K562 (cell line): ENCODE measurements around the gene PXDC1. TPM values are rescaled to one million over a fixed set of nuclear protein-coding genes. Genes with fewer than 3 reads are reported as not detected.

Source experiments
- ETV5 ChIP-seq: sonication (generic); formaldehyde crosslinking; IDR thresholded peaks from 2 replicates; pipeline ENCODE4 v1.4.0; 2020; ENCODE audit warnings: low read depth, mild to moderate bottlenecking, missing genetic modification reagents
- POLR2AphosphoS2 ChIP-seq: IDR thresholded peaks from 2 replicates; pipeline ENCODE4 v1.6.1; 2012; ENCODE audit warnings: low read length, improper control_type of control experiment
- SREBF2 ChIP-seq: sonication (generic); formaldehyde crosslinking; IDR thresholded peaks from 2 replicates; pipeline ENCODE4 v1.4.0; 2020; ENCODE audit warnings: mild to moderate bottlenecking, missing genetic modification reagents
- XRCC4 ChIP-seq: IDR thresholded peaks from one replicate; pipeline ENCODE4 v1.6.1; 2011; ENCODE audit not compliant: insufficient read depth, insufficient read length; ENCODE audit errors: extremely low read depth
- ZNF134 ChIP-seq: fragments of 250-450 bp; sonication (Bioruptor Pico); conservative IDR thresholded peaks from 2 replicates; pipeline ENCODE4 v1.4.0; 2020
- ZNF57 ChIP-seq: fragments of 450-650 bp; formaldehyde crosslinking; IDR thresholded peaks from 2 replicates; pipeline ENCODE4 v1.4.0; 2020; ENCODE audit warnings: mild to moderate bottlenecking, moderate library complexity
- polyA plus RNA-seq, 8 experiments: library from polyadenylated mRNA; depleted of rRNA in 4 of 8; stranded (reverse) in 5 of 8; unstranded in 3 of 8; fragments of >200 nt; fragmentation: Nextera tagmentation in 2 of 8; fragmentation: Illumina TruSeq in 1 of 8; extraction: Ambion mirVana in 2 of 8; extraction: Trizol in 1 of 8; gene quantifications; 2 replicates each; pipeline versions ENCODE4 v1.2.1 to v1.2.3, GENCODE V29; 2011 to 2014; ENCODE audit warnings: inconsistent platforms in 1 of 8, missing spikeins in 1 of 8
- total RNA-seq, 7 experiments: library from RNA; depleted of rRNA in 6 of 7; stranded (reverse); fragments of >200 nt in 6 of 7; fragmentation: Illumina TruSeq in 2 of 7; extraction: Trizol in 2 of 7; gene quantifications; 2 replicates each; pipeline versions ENCODE4 v1.2.1 to v1.2.3, GENCODE V29; 2011 to 2021; ENCODE audit warnings: low replicate concordance in 1 of 7
- TF ChIP-seq, protein P1 (sequence below): fragments of 200-800 bp; sonication (Bioruptor generic); IDR thresholded peaks from 2 replicates; pipeline ENCODE4 v1.6.1; 2017; ENCODE audit warnings: missing genetic modification characterization, missing compliant biosample characterization
- TF ChIP-seq, protein P2 (sequence below): sonication (generic); formaldehyde crosslinking; IDR thresholded peaks from 2 replicates; pipeline ENCODE4 v1.8.1; 2023; ENCODE audit warnings: missing genetic modification reagents, mild to moderate bottlenecking, borderline replicate concordance
- TF ChIP-seq, protein P3 (sequence below): fragments of 250-450 bp; sonication (Bioruptor Pico); IDR thresholded peaks from 2 replicates; pipeline ENCODE4 v1.8.0; 2022; ENCODE audit warnings: moderate library complexity, mild to moderate bottlenecking, inconsistent platforms

Gene PXDC1
- total and polyA plus RNA-seq, 9 of the 15 experiments (the other 6 are each of a cell fraction or from before 2014, with no cell fraction given), result 0.09 to 0.33 (median 0.16) TPM; not detected in 5

DNA sequence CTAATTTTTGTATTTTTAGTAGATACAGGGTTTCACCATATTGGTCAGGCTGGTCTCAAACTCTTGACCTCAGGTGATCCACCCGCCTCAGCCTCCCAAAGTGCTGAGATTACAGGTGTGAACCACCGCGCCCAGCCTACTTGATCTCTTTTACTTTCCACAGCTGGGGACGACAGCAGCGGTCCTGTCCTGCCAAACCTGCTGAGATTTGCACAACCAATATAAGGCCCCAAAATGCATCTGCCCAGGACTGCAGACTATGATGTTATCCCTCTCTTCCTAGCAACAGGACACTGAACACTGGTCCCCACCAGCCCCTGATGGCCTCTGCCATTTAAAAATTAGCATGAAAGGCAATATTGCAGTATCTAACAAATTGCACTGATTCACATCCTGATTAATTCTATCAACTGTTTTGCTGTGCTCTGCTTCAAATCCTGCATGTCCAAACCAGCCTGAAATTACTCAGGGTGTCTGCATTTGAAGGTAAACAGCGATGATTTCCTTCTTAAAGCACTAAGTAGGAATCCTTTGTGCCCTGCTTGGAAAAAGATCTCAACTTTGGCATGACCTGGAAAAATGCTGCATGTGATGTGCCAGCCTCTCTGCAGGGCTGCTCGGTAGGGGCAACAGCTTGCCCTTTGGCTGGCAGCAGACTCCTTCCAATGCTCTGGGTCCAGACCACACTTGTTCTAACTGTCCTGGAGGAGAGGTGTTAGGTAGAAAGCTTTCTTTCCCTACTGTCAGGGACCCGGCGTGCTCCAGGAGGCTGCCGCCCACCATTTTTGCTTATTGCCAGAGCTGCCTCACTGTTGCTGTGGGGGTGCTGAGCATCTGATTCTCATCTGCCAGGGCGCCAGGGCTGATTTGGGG is 27.4 kb upstream of the PXDC1 start (continued):
- TF ChIP-seq ZNF57 (CRISPR knock-in tag) (no peak), ZNF134 (CRISPR knock-in tag) (no peak), POLR2AphosphoS2 (no peak), ETV5 (CRISPR knock-in tag) (no peak), XRCC4 (no peak), SREBF2 (CRISPR knock-in tag) (no peak)
- TF ChIP-seq, protein P1, sequence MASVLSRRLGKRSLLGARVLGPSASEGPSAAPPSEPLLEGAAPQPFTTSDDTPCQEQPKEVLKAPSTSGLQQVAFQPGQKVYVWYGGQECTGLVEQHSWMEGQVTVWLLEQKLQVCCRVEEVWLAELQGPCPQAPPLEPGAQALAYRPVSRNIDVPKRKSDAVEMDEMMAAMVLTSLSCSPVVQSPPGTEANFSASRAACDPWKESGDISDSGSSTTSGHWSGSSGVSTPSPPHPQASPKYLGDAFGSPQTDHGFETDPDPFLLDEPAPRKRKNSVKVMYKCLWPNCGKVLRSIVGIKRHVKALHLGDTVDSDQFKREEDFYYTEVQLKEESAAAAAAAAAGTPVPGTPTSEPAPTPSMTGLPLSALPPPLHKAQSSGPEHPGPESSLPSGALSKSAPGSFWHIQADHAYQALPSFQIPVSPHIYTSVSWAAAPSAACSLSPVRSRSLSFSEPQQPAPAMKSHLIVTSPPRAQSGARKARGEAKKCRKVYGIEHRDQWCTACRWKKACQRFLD (CRISPR knock-in tag), result no peak
- TF ChIP-seq, protein P2, sequence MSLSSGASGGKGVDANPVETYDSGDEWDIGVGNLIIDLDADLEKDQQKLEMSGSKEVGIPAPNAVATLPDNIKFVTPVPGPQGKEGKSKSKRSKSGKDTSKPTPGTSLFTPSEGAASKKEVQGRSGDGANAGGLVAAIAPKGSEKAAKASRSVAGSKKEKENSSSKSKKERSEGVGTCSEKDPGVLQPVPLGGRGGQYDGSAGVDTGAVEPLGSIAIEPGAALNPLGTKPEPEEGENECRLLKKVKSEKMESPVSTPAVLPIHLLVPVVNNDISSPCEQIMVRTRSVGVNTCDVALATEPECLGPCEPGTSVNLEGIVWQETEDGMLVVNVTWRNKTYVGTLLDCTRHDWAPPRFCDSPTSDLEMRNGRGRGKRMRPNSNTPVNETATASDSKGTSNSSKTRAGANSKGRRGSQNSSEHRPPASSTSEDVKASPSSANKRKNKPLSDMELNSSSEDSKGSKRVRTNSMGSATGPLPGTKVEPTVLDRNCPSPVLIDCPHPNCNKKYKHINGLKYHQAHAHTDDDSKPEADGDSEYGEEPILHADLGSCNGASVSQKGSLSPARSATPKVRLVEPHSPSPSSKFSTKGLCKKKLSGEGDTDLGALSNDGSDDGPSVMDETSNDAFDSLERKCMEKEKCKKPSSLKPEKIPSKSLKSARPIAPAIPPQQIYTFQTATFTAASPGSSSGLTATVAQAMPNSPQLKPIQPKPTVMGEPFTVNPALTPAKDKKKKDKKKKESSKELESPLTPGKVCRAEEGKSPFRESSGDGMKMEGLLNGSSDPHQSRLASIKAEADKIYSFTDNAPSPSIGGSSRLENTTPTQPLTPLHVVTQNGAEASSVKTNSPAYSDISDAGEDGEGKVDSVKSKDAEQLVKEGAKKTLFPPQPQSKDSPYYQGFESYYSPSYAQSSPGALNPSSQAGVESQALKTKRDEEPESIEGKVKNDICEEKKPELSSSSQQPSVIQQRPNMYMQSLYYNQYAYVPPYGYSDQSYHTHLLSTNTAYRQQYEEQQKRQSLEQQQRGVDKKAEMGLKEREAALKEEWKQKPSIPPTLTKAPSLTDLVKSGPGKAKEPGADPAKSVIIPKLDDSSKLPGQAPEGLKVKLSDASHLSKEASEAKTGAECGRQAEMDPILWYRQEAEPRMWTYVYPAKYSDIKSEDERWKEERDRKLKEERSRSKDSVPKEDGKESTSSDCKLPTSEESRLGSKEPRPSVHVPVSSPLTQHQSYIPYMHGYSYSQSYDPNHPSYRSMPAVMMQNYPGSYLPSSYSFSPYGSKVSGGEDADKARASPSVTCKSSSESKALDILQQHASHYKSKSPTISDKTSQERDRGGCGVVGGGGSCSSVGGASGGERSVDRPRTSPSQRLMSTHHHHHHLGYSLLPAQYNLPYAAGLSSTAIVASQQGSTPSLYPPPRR, result no peak
- TF ChIP-seq, protein P3, sequence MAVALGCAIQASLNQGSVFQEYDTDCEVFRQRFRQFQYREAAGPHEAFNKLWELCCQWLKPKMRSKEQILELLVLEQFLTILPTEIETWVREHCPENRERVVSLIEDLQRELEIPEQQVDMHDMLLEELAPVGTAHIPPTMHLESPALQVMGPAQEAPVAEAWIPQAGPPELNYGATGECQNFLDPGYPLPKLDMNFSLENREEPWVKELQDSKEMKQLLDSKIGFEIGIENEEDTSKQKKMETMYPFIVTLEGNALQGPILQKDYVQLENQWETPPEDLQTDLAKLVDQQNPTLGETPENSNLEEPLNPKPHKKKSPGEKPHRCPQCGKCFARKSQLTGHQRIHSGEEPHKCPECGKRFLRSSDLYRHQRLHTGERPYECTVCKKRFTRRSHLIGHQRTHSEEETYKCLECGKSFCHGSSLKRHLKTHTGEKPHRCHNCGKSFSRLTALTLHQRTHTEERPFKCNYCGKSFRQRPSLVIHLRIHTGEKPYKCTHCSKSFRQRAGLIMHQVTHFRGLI, result no peak
- TF ChIP-seq, all 486 proteins: peak for 0
